Fibroblast of skin of right quadriceps (primary cell): ENCODE measurements around the gene PIAS1.
A peak's percentile ranks its signal among the peaks of the same experiment; 100 is the strongest.
"Not testable (repeated sequence)": the region's sequence is repeated elsewhere in the genome, so short reads cannot be mapped to it uniquely, and the experiment has no call there.

Experiments
- DNase-seq: peaks from one replicate; pipeline ENCODE4 v3.0.0-alpha.2; 2013

PIAS1 gene

DNA sequence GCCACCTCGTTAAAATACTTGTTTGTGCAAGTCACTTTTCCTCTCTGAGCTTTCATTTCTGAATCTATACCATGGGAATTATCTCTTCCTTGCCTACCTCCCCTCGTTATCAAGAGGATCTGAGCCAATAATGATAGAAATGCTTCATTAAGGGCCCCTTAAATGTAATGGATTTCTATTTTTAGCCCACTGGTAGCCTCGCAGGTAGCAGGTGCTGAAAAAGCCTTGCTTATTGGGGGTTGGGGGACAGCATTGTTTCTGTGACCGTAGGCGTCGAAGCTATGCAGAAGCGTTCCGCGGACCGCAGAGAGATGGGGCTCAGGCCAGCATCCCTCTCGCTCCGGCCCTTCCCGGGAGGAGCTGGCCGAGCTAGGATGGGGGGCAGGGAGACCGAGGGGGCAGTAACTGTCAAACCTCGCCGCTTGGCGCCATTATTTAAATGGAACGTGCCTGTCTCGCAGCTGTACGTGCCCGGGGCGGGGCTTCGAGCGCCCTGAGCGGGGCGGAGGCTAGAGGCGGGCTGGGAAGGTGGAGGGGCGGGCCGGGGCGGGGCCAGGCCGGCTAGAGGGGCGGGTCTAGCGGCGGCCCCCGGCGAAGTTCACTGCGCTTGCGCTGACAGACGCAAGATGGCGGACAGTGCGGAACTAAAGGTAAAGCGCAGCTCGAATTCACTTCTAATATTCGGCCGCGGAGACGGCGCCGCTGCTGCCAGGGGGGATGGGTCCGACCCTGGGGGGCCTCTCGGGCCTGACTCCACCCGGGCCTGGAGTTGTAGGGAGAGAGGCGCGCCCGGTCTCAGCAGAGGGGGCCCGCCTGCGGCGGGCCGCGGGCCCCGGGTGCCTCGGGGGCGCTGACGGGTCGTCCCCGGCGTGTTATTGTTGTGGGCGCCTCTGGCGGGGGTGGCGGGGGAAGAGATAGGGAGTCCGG is at the start of gene PIAS1:
Gene PIAS1 (plus strand): TSS at position 615 of the 927 bp plus-strand sequence. CDS start 12 bp downstream, at position 627.
- peak; percentile 92 for DNase-seq

- not testable (repeated sequence) for DNase-seq
Observed at GRCh38 chr15:68007642-68008041, 46.5 kb upstream of the PIAS1 start.

GRCh38 chr15:68010361-68011153 is 43.6 kb upstream of the PIAS1 start:
- DNase-seq = no peak

DNA sequence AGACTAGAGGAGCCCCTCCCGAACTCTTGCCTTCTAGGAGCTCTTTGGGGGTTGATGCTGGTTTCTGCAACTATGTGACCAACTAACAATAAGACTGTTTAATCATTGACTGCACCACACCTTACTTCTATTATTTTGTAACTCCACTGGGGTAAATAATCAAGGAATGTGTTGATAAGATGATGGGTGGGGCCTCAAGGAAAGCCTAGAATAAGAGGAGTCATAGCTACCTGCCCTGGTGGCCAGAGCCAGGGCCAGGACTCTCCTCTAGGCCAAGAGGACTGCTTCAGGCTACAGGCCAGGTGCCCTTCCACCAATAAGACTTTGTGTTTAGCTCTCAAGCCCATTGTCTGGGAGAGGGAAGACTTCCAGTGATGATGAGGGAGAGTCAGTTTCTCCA is 41.2 kb upstream of the PIAS1 start:
- no peak for DNase-seq

DNA sequence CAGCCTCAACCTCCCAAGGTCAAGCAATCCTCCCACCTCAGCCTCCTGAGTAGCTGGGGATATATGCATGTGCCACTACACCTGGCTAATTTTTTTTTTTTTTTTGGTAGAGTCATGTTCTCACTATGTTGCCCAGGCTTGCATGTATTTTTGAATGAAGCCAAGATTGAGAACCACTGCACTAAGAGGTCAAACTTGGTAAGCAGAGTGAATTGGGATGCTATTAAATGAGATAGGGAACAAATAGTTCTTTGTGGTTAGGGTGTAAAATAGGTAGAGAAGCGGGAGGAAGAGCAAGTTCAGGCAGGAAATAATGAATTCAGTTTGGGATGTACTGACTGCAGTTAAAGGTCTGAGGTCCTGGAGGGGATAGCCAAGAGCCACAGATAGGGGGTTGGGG is 39.9 kb upstream of the PIAS1 start:
- no peak for DNase-seq

- DNase-seq = no peak
Observed at GRCh38 chr15:68015244-68015643, 38.9 kb upstream of the PIAS1 start.

DNA sequence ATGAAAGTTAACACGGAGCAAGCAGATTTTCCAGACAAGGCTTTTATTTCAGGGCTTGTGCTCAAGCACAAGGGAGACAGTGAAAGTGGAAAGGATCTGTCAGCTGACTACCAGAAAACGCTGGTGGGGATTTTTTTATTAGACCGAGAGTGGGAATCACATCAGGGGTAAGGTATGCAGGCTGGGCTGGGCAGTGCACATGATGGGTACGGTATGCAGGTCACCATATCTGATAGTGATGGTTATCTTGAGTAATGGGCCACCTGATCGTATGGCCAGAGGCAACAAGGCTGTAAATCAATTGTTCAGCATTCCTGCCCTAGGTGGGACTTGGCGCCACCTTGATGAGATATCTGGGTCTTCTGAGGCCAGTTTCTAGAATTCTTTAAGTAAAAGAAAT is 36.9 kb upstream of the PIAS1 start:
- no peak for DNase-seq

DNA sequence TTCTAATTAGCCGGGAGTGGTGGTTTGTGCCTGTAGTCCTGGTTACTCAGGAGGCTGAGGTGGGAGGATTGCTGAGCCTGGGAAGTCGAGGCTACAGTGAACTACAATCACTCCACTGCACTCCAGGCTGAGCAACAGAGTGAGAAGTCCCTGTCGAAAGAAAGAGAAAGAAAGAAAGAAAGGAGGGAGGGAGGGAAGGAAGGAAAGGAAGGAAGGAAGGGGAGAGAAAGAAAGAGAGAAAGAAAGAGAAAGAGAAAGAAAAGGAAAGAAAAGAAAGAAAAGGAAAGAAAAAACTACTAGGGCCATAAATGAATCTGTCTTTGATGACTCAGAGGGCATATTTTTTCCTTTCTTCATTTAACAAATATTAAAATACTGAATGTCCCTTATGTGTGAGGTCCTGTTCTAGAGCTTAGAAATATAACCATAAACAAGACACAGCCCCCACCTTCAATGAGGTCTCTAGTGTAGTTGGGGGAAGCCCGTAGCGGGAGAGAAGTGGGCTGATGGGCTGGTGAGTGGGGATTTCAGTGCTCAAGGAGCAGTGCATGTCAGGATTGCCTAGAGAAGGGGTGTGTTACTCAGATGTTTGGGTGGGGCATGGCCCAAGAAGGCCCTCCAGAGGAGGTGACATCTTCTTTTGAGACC is 35.2 kb upstream of the PIAS1 start:
- no peak for DNase-seq

DNA sequence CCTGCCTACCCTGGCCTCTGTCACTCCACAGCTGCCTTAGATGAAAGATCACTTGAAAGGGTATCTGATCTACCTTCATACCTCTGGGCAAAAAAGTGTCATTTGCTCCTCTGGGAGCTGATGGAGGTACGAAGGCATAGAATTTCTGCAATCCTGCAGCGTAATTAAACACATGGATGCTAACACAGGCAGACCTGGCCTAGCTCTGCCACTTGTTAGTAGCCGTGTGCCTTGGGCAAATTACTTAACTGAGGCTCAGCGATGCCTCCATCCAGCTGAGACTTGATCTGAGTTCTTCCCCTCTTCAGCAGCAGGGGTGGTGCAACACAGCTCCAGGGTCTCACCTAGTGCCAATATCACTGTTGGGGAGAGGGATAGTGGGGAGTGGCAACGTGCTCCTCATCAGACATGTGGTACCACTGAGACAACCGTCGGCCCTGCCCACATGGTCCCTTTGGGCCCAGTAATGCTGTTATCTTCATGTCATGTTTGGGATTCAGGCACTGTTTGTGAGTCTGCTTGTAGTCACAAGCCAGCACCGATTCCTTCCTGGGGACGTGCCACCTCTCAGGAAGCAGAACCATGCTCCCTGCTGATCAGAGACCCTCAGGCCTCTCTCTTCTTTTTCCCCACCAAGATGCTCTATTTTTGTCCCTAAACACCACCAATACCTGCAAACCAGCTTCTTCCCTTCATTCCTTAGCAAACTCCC is 34.1 kb upstream of the PIAS1 start:
- DNase-seq = no peak

- DNase-seq = no peak
Observed at GRCh38 chr15:68020685-68021084, 33.4 kb upstream of the PIAS1 start.

- no peak for DNase-seq
Observed at GRCh38 chr15:68022061-68022460, 32.1 kb upstream of the PIAS1 start.

DNA sequence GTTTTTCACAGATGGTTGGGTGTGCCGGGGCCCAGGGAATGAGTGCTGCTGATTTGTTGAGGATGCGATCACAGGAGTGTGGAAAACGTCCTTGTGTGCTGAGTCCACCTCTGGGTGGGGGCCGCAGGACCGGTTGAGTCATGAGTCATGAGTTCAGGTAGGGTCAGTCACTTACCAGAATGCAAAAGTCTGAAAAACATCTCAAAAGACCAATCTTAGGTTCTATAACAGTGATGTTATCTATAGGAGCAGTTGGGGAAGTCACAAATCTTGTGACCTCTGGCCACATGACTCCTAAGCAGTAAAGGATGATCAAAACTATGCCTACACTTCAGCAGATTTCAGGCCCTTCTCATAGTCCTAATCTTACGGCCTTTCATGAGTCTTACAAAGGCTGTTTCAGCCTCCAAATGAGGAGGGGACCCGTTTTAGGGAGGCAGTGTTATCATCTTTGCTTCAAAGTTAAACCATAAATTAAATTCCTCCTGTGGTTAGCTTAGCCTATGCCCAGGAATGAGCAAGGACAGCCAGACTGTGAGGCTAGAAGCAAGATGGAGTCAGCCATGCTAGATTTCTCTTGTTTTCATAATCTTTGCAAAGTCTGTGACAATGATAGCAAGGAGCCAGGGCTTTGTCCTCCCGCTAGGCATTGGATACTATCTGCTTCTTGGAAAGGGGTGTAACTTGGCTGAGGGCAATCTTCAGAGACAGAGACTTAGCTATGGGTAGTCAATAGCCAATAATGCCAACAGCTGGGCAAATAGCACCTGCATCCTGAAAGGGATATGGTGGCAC is 30.6 kb upstream of the PIAS1 start:
- DNase-seq = no peak

GRCh38 chr15:68025835-68026424 is 28.2 kb upstream of the PIAS1 start:
- no peak for DNase-seq

- no peak for DNase-seq
Observed at GRCh38 chr15:68027388-68027787, 26.7 kb upstream of the PIAS1 start.

DNA sequence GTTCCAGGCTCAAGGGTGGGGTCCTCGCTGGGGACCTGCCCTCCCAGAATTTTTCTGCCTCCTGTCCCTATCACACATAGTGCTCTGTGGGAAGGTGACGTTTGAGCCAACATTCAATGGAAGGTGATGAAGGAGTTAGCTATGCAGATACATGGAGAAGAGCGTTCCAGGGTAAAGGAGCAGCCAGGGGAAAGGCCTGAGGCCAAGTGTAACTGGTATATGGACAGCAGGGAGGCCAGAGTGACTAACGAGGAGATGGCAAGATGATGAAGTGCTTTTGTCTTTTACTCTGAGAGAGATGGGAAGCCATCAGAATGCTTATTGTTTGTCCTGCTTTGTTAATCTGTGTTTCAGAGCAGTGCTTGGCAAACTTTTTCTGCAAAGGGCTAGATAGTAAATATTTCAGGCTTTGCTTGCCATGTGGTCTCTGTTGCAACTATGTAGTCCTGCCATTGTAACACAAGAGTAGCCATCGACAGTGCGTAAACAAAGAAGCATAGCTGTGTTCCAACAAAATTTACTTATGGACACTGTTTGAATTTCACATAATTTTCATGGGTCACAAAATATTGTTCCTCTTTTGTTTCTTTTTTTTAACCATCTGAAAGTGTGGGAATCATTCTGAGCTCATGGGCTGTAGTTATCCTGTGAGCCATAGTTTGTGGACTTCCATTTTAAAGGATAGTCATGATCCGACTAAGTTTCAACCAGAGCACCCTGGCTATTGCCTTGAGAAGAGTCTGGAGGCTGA is 25.8 kb upstream of the PIAS1 start:
- DNase-seq = no peak

GRCh38 chr15:68028888-68029207 is 25.3 kb upstream of the PIAS1 start:
- DNase-seq = no peak

DNA sequence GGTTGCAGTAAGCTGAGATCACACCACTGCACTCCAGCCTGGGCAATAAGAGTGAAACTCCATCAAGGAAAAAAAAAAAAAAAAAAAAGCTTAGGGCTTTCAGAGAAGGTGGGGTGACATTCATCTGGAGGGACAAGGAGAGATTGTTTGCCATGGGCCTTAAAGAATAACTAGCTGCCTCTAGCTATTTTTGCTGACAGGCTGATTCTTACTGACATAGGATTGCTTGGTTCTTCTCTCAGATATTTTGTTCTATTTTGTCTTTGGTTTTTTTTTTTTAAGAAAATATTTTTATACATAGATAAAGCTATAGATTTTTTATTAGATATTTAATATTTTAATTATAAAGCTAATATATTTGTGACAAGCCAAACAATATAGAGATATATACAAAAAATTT is 24.2 kb upstream of the PIAS1 start:
- DNase-seq = no peak

GRCh38 chr15:68031404-68031803 is 22.7 kb upstream of the PIAS1 start:
- DNase-seq = no peak

GRCh38 chr15:68032672-68033071 is 21.4 kb upstream of the PIAS1 start:
- no peak for DNase-seq

GRCh38 chr15:68034081-68034480 is 20.0 kb upstream of the PIAS1 start:
- DNase-seq = no peak

GRCh38 chr15:68034719-68035293 is 19.3 kb upstream of the PIAS1 start:
- DNase-seq = no peak
